Pons (tissue), 1 donor: ENCODE measurements around the gene SLC35B1.
"Not testable (repeated sequence)": the region's sequence is repeated elsewhere in the genome, so short reads cannot be mapped to it uniquely, and the experiment has no call there.

Source experiments
- DNase-seq: peaks from one replicate; pipeline ENCODE4 v3.0.0-alpha.2; 2016; ENCODE audit warnings: low spot score

SLC35B1 gene

DNA sequence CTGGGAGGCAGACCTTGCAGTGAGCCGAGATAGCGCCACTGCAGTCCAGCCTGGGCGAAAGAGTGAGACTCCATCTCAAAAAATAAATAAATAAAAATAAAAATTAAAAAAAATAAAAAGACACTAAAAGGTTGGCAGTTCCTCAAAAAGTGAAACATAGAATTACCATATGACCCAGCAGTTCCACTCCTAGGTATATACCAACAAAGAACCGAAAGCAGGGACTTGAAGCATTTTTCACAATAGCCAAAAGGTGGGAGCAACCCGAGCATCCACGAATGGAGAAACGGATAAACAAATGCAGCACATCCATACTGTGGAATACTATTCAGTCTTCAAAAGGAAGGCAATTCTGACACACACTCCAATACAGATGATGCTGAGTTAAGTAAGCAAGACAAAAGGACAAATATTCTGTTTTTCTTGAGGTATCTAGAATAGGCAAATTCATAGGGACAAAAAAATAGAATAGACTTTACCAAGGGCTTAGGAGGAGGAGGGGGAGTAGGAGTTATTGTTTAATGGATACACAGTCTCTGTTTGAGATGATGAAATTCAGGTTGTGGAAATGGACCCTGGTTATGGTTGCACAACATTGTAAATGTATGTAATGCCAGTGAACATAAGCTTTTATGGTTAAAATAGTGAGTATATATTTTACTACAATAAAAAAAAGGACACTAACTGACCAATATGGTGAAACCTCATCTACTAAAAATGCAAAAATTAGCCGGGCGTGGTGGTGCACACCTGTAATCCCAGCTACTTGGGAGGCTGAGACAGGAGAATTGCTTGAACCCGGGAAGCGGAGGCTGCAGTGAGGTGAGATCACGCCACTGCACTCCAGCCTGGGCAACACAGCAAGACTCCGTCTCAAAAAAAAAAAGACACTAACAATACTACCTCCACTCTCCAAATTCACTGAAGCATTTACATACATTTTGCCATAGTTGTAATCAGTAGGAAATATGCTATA, 27.0 kb upstream of the SLC35B1 start:
- DNase-seq, result no peak

DNA sequence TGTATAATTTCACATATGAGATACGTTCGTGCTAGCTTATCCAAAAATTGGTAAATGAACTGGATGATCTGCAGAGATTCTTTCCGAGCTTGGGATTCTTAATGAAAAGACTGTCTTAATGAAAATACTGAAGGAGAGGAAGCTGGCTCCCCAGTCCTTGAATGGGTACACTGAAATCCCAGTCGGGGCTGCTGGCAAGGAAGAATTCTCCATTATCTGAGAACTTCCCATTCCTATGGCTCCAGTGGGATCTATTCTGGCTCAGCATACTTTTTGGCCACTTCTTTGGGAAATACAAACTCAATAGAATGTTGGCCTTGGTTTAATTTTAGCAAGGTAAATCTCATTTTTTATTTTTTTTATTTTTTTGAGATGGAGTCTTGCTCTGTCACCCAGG, 23.7 kb upstream of the SLC35B1 start:
- DNase-seq, result no peak

DNA sequence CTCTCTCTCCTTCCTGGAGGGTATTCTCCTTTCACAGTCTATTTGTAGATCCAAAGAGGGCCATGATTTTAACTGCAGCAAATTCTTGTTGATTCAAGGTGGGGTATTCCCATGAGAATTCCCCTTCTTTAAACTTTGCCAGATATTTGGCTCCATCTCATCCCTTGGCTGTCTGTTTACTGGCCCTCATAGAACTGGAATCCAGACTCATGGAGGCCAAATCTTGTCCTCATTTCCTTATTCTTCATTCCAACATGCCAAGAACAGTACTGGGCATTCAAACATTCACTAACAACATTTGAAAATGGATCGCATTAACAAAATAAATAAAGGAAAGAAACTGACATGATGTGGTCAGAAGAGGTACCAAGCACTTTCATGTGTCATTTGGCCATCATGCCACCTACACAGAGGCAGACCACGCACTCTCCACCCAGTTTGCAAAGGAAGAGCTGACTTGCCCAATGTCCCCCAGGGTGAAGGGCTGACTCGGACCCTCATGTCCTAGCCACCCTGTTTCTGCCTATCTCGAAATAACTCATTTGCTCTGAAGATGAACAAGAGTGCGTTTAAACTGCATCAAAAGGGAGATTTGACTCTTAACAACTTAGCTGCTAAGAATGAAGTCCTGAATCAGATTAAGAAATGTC, 23.1 kb upstream of the SLC35B1 start:
- DNase-seq, result no peak

DNA sequence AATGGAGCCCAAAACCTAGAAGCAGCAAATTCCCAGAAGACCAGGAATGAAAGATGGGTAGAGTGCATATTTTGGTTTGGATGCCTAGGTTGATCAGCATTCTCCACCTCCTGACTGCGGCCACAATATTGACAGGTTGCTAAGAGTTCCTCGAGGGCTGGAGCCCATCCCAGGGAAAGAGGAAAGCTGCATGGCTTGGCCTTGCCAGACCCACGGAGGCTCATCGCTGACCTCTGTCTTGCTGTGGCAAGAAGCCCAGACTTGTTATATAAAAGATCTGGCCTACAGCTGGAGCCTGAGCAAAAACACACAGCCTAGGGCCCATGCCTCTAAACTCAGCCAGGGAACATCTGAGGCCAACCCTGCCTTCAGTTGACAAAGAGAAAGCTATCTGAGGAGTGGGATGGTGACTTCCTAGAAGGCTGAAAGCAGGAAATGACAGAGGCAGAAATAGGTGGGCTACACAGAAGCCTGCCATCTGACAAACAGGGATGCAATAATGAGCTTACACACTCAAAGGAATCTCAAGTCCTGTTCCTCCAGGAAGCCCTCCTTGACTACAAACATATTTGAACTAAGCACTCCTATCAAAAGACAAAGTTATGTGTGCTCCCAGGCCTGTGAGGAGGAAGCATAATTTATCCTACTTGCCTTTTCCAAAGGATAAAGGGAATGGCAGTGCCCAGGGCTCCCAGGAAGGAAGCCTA, 22.5 kb upstream of the SLC35B1 start:
- DNase-seq, result peak; percentile 77

DNA sequence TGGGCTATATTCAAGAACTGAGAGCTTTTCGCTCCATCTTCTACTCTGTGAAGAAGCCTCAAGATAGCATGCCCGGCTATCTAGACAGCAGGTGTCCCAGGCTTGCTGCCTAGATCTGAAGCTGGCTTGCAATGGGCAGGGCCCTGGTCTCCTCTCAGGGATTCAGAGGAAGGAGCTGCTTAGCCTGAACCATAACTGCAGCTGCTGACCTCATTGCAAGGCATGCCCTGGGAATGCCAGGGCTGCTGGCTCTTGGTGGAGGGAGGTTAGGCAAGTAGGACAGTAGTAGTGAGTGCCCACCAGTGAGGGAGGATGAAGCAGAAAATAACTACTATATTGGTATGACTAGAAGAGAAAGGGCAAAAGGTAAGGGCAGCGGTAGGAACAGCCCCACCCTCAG, 21.3 kb upstream of the SLC35B1 start:
- no peak for DNase-seq

DNA sequence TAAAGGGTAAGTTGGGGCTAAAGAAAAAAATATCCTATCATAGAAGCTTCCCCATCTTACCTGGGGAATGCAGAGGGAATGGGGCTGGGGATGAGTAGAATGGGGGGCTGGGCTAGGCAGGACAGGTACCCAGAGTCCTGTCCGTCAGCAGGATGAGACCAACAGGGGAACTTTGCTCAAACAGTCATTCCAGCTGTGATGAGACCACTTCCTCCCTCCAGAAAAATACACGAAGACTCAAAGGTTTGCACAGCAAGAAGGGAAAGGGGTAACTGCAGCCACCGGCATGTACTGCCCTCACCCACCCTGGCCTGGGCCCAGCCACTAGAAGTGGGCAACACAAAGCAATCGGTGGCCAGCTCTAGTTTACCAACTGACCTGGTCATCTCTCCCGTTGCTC, 20.7 kb upstream of the SLC35B1 start:
- DNase-seq, result no peak

DNA sequence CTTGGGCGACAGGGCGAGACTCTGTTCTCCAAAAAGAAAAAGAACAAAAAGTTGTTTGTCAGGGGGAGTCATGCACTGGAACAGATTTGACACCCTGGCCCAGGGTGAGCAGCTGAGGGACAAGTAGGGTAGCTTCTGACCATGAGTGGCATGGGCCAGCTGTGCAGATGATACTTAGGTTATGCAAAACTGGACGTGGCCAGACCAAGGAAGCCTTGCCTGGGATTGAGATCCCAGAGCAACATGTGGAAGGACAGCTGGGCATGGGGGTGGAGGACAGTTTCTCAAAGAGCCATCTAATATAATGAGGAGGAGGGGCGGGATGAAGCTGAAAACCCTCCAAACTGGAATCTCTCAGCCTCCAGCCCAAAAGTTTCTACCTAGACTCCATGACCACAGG, 19.6 kb upstream of the SLC35B1 start:
- DNase-seq, result no peak

DNA sequence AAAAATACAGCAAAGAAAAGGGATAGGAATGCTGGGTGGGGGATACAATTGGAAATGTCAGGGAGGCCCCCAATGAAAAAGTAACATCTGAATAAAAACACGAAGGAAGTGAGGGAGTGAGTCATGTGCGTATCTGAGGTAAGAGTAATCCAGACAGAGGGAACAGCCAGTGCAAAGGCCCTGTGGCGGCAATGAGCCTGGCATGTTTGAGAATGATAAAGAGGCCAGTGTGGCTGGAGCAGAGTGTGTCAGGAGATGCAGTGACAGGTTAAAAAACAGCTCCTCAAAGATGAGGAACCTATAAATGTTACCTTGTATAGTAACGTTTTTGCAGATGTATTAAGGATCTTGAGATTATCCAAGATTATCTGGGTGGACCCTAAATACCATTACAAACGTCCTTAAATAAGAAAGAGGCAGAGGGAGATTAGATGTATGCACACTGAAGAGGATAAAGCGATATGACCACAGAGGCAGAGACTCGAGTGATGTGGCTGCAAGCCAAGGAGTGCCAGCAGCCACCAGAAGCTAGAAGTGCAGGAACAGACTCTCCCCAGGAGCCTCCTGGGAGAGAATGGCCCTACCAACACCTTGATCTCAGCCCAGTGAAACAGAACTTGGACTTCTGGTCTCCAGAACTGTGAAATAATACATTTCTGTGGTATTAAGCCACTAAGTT, 17.8 kb upstream of the SLC35B1 start:
- DNase-seq, result no peak

DNA sequence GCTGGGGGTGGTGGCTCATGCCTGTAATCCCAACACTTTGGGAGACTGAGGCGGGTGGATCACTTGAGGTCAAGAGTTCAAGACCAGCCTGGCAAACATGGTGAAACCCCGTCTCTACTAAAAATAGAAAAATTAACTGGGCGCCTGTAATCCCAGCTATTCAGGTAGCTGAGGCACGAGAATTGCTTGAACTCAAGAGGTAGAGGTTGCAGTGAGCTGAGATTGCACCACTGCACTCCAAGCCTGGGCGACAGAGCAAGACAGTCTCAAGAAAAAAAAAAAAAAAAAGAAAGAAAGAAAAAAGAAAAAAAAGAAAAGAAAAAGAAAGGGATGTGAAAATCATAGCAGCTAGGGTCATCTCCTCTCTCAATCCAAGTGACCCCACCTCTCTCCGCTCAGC, 16.8 kb upstream of the SLC35B1 start:
- DNase-seq, result not testable (repeated sequence)

DNA sequence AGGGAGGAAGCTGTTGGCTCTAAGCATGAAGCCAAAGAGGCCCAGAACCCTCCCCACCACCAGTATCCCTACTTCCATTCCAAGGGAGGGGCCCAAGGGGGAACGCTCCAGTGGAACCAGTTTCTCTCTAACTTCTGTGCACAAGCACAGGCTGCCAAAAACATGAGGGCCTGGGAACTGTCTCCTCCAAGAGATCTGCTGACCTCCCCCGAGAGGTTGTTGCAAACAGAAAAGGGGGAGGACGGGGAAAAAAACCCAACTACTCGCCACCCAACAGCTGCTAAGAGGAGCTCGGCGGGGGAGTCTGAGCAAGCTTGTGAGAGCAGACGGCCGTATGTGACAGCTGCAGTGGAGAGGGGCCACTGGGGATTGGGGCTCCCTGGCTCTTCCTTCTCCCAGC, 15.7 kb upstream of the SLC35B1 start:
- no peak for DNase-seq

DNA sequence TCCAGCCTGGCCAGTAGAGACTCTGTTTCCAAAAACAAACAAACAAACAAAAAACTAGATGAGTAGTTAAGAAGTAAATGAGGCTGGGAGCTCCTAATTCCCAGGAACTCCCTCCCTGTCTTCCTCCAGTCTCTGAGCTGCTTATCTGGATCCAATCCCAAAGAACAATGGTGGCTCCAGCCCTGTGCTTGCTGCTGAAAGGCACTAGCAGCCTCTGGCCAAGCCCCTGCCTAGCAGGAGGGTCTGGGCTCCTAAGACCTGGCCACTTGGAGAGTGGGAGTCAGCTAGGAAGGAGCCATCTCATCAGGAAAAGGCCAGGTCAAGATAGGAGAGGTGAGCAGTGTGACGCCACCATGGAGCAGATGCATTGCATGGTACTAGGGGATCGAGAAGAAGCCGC, 14.3 kb upstream of the SLC35B1 start:
- no peak for DNase-seq

DNA sequence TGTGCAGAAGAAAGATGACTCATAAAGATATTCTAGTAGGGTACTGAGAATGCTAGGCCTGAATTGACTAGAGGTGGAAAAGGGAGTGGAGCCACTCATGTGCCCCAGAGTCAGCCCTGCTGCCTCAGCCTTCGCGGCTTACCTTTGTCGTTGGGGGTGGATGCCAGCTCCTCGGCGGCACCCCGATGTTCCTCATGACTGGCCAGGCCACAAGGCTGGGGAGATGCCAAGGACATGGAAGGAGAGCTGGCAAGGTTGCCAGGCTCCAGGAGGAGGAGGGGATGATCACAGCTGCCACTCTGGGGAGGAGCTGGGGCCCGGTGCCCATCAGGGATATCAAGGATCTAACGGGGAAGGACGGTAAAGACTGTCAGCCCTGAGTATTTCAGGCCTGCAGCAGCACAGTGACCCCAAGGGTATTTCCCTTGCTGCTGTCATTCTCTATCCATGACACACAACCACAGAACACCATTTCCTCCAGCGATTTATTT, 9.7 kb upstream of the SLC35B1 start:
- DNase-seq, result no peak

DNA sequence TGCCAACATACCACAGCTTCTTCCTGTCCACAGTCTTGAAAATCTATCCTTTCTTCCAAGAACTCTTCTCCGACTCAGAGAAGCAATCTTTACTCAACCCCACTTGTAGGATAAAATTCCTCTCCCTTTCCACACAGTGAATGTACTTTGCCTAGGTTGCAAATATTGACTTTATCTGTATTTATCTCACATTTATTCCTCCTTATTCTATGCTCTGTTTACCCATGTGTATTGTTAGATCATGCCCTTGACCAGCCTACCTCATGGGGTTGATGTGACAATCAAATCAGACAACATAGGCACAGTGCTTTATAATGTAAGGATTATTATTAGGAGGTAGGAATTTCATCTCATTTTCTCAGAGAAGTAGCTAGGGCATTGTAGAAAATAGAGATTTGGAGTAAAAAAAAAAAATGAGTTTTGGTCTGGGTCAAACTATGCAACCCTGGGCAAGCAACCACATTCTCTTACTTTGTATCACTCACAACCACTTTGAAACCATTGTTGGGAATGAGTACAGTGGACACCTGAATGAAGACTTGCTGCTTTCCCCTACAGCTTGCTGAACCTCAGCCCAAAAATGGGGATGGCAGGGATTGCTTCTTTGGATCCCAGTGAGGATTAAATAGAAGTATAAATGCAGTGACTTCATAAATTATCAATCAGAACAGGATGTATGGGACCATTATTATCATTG, 9.1 kb upstream of the SLC35B1 start:
- no peak for DNase-seq

DNA sequence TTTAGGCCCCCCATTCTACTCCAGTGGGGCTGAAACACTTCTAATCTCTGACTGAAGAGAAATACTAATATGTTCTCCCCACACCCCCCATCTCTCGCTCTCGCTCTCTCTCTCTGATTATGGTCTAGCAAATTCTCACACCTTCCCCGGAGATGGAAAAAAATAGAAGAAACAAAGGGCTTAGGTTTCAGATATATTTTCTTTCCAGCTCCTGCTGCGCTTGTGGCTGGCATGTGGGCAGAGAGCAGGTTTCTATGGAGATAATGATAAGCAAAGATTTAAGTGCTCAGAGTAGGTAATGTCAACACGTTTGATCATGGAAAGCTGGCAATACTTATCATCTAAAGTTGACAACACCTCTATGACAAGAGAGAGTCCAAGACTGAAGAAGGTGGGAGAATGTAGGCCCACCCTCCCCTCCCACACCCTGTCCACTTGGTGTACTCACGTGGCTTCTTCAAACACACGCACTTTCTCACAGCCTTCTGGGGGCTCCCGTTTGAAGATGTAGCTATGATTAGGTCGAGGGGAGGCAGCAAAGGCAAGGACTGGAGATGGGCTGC, 8.0 kb upstream of the SLC35B1 start:
- DNase-seq, result no peak

DNA sequence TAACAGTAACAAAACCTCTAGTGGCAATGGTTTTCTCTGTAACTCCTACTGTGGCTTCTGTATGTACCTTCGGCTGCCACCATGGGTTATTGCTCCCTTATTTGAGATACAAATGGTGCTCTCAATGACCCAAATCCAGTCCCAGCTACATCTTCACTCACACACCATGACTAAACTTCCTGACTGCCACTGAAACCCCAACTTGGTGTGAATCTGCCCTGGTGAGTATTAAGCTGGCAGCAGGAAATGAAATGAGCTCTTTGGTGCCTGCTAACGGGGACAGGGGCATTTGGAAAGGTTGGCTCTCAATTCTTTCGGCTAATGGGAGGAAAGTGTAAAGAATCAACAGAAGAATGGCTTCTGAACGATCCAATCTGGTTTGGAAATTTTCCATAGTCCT, 7.5 kb upstream of the SLC35B1 start:
- no peak for DNase-seq

DNA sequence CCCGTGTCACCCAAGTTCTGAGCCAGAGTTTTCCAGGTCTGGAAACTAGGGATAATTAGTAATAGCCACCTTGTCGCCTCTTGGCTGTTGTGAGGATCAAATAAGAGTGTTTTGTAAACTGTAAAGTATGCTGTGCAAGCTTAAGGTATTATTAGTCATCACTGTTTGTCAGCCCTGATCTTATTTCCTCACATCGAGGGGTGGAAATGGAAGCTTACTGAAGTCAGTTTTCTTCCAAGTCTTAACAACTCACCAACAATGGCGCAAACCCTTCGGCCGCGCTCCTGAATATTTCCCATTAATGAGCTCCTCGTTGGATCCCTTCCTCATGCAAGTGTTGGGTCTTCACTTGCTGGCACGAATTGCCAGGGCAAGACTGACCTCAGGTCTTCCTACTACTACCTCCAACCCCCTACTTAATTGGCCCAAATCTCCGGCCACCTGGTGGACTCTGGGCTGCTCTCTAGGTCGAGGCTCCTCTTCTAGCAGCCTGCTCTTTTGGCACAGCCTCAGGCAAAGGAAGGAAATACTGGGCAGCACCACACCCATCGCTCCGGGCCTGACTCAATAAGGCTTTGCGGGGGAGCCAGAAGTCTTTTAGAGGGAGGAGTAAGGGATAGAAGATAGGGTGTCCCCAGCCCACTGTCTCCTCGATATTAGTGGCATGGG, 885 bp upstream of the SLC35B1 start:
- no peak for DNase-seq

DNA sequence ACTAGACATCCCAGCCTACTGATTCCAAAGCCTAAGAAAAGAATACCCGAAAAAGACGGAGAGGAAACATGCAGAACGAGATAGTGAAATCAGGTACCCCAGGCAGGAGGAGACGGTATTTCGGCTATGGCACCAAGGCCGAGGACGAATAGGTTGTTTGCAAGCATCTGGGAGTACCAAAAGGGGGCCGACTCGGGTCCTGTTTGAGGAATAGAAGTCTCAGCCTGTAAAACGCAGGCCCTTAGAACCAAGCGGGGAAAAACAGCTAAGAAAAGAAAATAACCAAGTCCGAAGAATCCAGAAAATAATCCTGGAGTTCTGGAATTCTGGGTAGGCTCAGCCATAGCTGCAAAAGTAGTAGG, 537 bp downstream of the SLC35B1 start:
- no peak for DNase-seq

DNA sequence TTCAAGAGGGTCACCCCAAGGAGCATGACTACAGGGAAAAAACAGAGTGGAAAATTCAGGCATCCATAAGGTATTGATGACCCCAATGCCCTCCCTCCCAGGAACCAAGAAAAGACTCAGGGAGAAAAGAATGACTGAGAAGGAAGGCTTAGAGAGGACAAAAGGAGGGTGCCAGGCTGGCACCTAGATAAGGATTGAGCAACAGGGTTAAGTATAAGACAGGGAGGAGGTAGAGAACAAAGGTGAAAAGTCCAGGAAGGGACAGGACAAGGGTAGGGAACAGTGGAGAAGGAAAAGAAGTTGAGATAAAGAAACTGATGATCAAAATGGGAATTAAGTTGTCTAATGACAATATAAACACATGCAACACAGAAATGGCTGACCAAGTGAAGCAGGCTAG, 2.5 kb downstream of the SLC35B1 start:
- no peak for DNase-seq

DNA sequence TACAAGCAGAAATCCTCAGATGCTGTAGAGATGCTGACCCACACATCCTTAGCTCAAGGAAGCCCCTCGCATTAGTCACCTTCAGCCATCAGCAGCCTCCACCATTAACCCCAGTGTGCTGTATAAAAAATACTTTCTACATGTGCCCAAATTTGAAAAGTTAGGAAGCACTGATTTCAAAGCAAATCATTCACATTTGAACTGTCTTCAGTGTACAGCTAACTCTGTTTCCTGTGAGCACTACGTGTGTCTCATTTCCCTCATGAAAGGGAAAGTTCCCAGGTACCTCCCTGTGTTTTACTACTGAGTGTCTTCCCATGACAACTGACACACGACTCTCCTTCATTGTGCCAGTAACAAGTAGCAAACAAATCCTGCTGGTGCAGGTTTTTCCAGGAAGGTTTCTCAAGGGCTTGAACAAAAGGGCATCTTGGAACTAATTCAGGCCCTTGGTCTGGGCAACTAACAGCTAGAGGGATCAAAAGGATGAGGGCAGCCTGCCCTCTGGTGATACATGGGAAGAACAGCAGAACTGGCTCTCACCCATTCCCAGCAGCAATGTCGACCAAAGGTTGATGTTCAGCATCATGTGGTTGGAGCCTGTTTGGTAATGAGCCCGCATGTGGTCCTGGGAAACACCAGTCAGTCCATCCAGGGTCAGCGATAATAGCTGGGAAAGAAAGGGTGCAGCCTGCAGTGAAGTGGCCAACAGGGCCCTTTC, 4.0 kb downstream of the SLC35B1 start:
- peak; percentile 60 for DNase-seq

DNA sequence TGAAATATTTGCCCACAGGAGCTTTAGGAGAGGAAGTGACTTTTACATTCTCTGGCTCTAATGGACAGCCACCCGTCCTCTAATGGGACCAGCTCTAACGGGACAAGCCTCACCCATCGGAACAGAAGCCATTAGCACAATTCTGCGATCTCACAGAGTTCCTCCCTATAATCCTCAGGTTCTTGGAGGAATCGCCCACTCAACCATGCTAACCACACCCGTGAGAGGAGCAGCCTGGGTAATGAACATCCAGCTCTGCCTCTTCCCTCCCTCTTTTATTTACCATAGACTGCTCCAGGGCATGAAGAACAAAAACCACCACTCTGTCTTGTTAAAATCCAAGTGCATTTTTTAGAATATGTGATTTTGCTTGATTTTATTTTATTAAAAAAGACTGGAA, 6.8 kb downstream of the SLC35B1 start:
- no peak for DNase-seq
